ENCODE results near the gene MYO1H. TPM values are rescaled to one million over a fixed set of nuclear protein-coding genes. Genes with fewer than 3 reads are reported as not detected.
A peak's percentile ranks its signal among the peaks of the same experiment; 100 is the strongest.

Gene MYO1H
- total and polyA plus RNA-seq, 2 experiments from 2014 or later: not detected

- TF ChIP-seq, protein P1, sequence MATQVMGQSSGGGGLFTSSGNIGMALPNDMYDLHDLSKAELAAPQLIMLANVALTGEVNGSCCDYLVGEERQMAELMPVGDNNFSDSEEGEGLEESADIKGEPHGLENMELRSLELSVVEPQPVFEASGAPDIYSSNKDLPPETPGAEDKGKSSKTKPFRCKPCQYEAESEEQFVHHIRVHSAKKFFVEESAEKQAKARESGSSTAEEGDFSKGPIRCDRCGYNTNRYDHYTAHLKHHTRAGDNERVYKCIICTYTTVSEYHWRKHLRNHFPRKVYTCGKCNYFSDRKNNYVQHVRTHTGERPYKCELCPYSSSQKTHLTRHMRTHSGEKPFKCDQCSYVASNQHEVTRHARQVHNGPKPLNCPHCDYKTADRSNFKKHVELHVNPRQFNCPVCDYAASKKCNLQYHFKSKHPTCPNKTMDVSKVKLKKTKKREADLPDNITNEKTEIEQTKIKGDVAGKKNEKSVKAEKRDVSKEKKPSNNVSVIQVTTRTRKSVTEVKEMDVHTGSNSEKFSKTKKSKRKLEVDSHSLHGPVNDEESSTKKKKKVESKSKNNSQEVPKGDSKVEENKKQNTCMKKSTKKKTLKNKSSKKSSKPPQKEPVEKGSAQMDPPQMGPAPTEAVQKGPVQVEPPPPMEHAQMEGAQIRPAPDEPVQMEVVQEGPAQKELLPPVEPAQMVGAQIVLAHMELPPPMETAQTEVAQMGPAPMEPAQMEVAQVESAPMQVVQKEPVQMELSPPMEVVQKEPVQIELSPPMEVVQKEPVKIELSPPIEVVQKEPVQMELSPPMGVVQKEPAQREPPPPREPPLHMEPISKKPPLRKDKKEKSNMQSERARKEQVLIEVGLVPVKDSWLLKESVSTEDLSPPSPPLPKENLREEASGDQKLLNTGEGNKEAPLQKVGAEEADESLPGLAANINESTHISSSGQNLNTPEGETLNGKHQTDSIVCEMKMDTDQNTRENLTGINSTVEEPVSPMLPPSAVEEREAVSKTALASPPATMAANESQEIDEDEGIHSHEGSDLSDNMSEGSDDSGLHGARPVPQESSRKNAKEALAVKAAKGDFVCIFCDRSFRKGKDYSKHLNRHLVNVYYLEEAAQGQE (IDR thresholded peaks at IDR 0.05; ENCODE audit: unreplicated experiment): no peak
- TF ChIP-seq ZNF331 (CRISPR knock-in tag; IDR thresholded peaks at IDR 0.05; ENCODE audit: low read depth): no peak
Observed at GRCh38 chr12:109385339-109386058, 37.8 kb downstream of the MYO1H start (continued).

- Histone ChIP-seq H2AFZ (no peak overlapping the region), H4K20me1 (replicated peaks; ENCODE audit: insufficient read depth) (no peaks in the 10 kb centered on the region), H3K79me2 (replicated peaks; ENCODE audit: insufficient read depth) (no peaks in the 10 kb centered on the region), H3K27me3 (ENCODE audit: insufficient read depth) (no peaks in the 10 kb centered on the region), H3K4me3 (no peak overlapping the region), H3K36me3 (ENCODE audit: insufficient read depth) (no peaks in the 10 kb centered on the region), H3K27ac (ENCODE audit: low read depth) (no peak overlapping the region), H3F3A (replicated peaks; ENCODE audit: low read depth) (no peaks in the 10 kb centered on the region), H3K4me2 (no peak overlapping the region), H3K9me2 (ENCODE audit: insufficient read depth) (no peaks in the 10 kb centered on the region), H3K4me1 (ENCODE audit: insufficient read depth) (peaks cover 3% of the 10 kb centered on the region; the same call in 1 of the 2 replicates)
- no peak overlapping the region for H3K27ac Mint-ChIP-seq
- H3K36me3 Mint-ChIP-seq (ENCODE audit: low read depth): no peaks in the 10 kb centered on the region
- no peak overlapping the region for H3K4me3 Mint-ChIP-seq
- DNase-seq (ENCODE audit: low spot score) (no peak), ATAC-seq (no peak)
- no peaks in the 10 kb centered on the region; the same call in 2 of the 3 replicates for H3K4me1 Mint-ChIP-seq
- peaks cover 2% of the 10 kb centered on the region for H3K27me3 Mint-ChIP-seq (ENCODE audit: insufficient read depth, low read depth, poor library complexity)
- H3K9me3 Mint-ChIP-seq: peaks cover 4% of the 10 kb centered on the region; the same call in 2 of the 3 replicates
- TF ChIP-seq, protein P2, sequence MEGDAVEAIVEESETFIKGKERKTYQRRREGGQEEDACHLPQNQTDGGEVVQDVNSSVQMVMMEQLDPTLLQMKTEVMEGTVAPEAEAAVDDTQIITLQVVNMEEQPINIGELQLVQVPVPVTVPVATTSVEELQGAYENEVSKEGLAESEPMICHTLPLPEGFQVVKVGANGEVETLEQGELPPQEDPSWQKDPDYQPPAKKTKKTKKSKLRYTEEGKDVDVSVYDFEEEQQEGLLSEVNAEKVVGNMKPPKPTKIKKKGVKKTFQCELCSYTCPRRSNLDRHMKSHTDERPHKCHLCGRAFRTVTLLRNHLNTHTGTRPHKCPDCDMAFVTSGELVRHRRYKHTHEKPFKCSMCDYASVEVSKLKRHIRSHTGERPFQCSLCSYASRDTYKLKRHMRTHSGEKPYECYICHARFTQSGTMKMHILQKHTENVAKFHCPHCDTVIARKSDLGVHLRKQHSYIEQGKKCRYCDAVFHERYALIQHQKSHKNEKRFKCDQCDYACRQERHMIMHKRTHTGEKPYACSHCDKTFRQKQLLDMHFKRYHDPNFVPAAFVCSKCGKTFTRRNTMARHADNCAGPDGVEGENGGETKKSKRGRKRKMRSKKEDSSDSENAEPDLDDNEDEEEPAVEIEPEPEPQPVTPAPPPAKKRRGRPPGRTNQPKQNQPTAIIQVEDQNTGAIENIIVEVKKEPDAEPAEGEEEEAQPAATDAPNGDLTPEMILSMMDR (conservative IDR thresholded peaks at IDR 0.05; ENCODE audit: low read depth in 2 of 2): no peak
Observed at GRCh38 chr12:109386059-109386433, 38.3 kb downstream of the MYO1H start.

- ATAC-seq (peak; percentile 82), DNase-seq (ENCODE audit: low spot score) (peak; percentile 79)
- H4K20me1 ChIP-seq (replicated peaks; ENCODE audit: insufficient read depth): no peaks in the 10 kb centered on the region
- Mint-ChIP-seq H3K4me3 (no peak overlapping the region), H3K4me1 (no peaks in the 10 kb centered on the region; the same call in 2 of the 3 replicates), H3K27me3 (ENCODE audit: insufficient read depth, low read depth, poor library complexity) (no peaks in the 10 kb centered on the region), H3K27ac (no peak overlapping the region; the same call in 1 of the 2 replicates), H3K9me3 (peaks cover 4% of the 10 kb centered on the region; the same call in 2 of the 3 replicates), H3K36me3 (ENCODE audit: low read depth) (no peaks in the 10 kb centered on the region)
- no peaks in the 10 kb centered on the region for H3K27me3 ChIP-seq (ENCODE audit: insufficient read depth)
- H2AFZ ChIP-seq: peak overlapping the region; percentile 94; the same call in 1 of the 2 replicates
- H3K4me2 ChIP-seq: no peak overlapping the region
- H3K9me2 ChIP-seq (ENCODE audit: insufficient read depth): no peaks in the 10 kb centered on the region
- H3K4me1 ChIP-seq (ENCODE audit: insufficient read depth): peaks cover 3% of the 10 kb centered on the region; the same call in 1 of the 2 replicates
- H3K27ac ChIP-seq (ENCODE audit: low read depth): no peak overlapping the region
- no peaks in the 10 kb centered on the region for H3K79me2 ChIP-seq (replicated peaks; ENCODE audit: insufficient read depth)
- TF ChIP-seq ZNF114 (CRISPR knock-in tag; IDR thresholded peaks at IDR 0.05): no peak
- TF ChIP-seq, protein P2 (conservative IDR thresholded peaks at IDR 0.05; ENCODE audit: low read depth in 2 of 2): peak; percentile 79 to 80
- TF ChIP-seq CREB1 (CRISPR knock-in tag; IDR thresholded peaks at IDR 0.05; ENCODE audit: low read depth): peak; percentile 27; the same call in 1 of the 2 replicates
- H3K4me3 ChIP-seq: no peak overlapping the region
- H3K36me3 ChIP-seq (ENCODE audit: insufficient read depth): no peaks in the 10 kb centered on the region
- H3F3A ChIP-seq (replicated peaks; ENCODE audit: low read depth): no peaks in the 10 kb centered on the region
Observed at GRCh38 chr12:109387425-109388166, 39.9 kb downstream of the MYO1H start.

Measured in GM23338 (cell line).